ENCODE results near the gene KCNIP1.

- TF ChIP-seq POLR2AphosphoS5 (IDR thresholded peaks at IDR 0.05), result no peak
- TF ChIP-seq POLR2A (IDR thresholded peaks at IDR 0.05), result no peak
- TF ChIP-seq CTCF (IDR thresholded peaks at IDR 0.05), result no peak
These were observed 99.3 kb downstream of the KCNIP1 start for GRCh38 chr5:170603109-170603508.

All from stomach (tissue), 4 donors.